Measurements from ENCODE around the gene ANKRD27.

Gene ANKRD27

GRCh38 chr19:32558607-32559228, 116.3 kb downstream of the ANKRD27 start:
- H3K9me3 ChIP-seq (ENCODE audit: control insufficient read depth, insufficient read depth, low read depth, low read length): no peaks in the 10 kb centered on the region
- TF ChIP-seq, protein P1, sequence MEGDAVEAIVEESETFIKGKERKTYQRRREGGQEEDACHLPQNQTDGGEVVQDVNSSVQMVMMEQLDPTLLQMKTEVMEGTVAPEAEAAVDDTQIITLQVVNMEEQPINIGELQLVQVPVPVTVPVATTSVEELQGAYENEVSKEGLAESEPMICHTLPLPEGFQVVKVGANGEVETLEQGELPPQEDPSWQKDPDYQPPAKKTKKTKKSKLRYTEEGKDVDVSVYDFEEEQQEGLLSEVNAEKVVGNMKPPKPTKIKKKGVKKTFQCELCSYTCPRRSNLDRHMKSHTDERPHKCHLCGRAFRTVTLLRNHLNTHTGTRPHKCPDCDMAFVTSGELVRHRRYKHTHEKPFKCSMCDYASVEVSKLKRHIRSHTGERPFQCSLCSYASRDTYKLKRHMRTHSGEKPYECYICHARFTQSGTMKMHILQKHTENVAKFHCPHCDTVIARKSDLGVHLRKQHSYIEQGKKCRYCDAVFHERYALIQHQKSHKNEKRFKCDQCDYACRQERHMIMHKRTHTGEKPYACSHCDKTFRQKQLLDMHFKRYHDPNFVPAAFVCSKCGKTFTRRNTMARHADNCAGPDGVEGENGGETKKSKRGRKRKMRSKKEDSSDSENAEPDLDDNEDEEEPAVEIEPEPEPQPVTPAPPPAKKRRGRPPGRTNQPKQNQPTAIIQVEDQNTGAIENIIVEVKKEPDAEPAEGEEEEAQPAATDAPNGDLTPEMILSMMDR (tag by site-specific recombination; IDR thresholded peaks at IDR 0.05): no peak
- no peak for TF ChIP-seq ZNF292 (tag by site-specific recombination; IDR thresholded peaks at IDR 0.05; ENCODE audit: borderline replicate concordance, low read depth)
- TF ChIP-seq PRDM4 (tag by site-specific recombination; IDR thresholded peaks at IDR 0.05): no peak
- no peak for TF ChIP-seq HOXC10 (CRISPR knock-in tag; IDR thresholded peaks at IDR 0.05)
- TF ChIP-seq ZNF610 (tag by site-specific recombination; IDR thresholded peaks at IDR 0.05; ENCODE audit: borderline replicate concordance): no peak
- TF ChIP-seq, protein P2, sequence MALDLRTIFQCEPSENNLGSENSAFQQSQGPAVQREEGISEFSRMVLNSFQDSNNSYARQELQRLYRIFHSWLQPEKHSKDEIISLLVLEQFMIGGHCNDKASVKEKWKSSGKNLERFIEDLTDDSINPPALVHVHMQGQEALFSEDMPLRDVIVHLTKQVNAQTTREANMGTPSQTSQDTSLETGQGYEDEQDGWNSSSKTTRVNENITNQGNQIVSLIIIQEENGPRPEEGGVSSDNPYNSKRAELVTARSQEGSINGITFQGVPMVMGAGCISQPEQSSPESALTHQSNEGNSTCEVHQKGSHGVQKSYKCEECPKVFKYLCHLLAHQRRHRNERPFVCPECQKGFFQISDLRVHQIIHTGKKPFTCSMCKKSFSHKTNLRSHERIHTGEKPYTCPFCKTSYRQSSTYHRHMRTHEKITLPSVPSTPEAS (tag by site-specific recombination; IDR thresholded peaks at IDR 0.05): no peak
- TF ChIP-seq ZFP37 (tag by site-specific recombination; IDR thresholded peaks at IDR 0.05): no peak
- TF ChIP-seq ZNF366 (tag by site-specific recombination; conservative IDR thresholded peaks at IDR 0.05): no peak
- TF ChIP-seq ZBTB26 (tag by site-specific recombination; optimal IDR thresholded peaks at IDR 0.05): no peak
- no peak for TF ChIP-seq GLI2 (tag by site-specific recombination; IDR thresholded peaks at IDR 0.05; ENCODE audit: borderline replicate concordance, low read depth)
- TF ChIP-seq ZNF473 (tag by site-specific recombination; IDR thresholded peaks at IDR 0.05): no peak
- TF ChIP-seq ZNF513 (tag by site-specific recombination; IDR thresholded peaks at IDR 0.05): no peak
- no peak for TF ChIP-seq ZNF768 (tag by site-specific recombination; IDR thresholded peaks at IDR 0.05)
- TF ChIP-seq GLIS1 (tag by site-specific recombination; IDR thresholded peaks at IDR 0.05): no peak
- CTCF ChIA-PET: interaction anchor here (0.7 to 2.9 kb wide), 3 partner anchors 11 to 279 kb away, joined by 3 to 16 read pairs (median 3); no protein-coding TSS in a partner anchor
- no peak overlapping the region for H3K4me3 ChIP-seq (ENCODE audit: low read depth, low read length)
- H3K27ac ChIP-seq (ENCODE audit: extremely low read depth, low read depth, low read length): no peak overlapping the region
- no peaks in the 10 kb centered on the region for H3K4me1 ChIP-seq (ENCODE audit: control insufficient read depth, insufficient read depth, low read length)
- POLR2A ChIA-PET: no interaction called here
- no peaks in the 10 kb centered on the region; a peak in 1 of 3 replicates for H3K36me3 ChIP-seq (ENCODE audit: control insufficient read depth in 2 of 2, insufficient read depth in 1 of 2, low read length in 2 of 2)

DNA sequence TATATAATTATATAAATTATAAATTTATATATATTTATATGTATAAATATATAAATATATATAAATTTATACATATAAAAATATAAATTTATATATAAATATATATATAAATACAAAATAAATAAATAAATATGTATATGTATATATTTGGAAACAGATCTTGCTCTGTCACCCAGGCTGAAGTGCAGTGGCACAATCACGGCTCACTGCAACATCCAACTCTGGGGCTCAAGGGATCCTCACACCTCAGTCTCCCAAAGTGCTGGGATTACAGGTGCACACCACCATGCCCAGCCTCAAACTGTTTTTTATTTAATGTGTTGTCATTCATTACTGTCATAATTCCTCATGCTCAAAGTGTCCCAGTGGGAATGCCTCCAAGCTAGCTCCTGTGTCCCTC, 119.2 kb downstream of the ANKRD27 start:
- H3K4me1 ChIP-seq (ENCODE audit: control insufficient read depth, insufficient read depth, low read length): no peaks in the 10 kb centered on the region
- no peaks in the 10 kb centered on the region for H3K9me3 ChIP-seq (ENCODE audit: control insufficient read depth, insufficient read depth, low read depth, low read length)
- POLR2A ChIA-PET: no interaction called here
- no peak overlapping the region for H3K4me3 ChIP-seq (ENCODE audit: low read depth, low read length)
- CTCF ChIA-PET: interaction anchor here (1.2 kb wide), 1 partner anchor 44 kb away, joined by 3 read pairs; no protein-coding TSS in a partner anchor
- no peaks in the 10 kb centered on the region; a peak in 1 of 3 replicates for H3K36me3 ChIP-seq (ENCODE audit: control insufficient read depth in 2 of 2, insufficient read depth in 1 of 2, low read length in 2 of 2)
- H3K27ac ChIP-seq (ENCODE audit: extremely low read depth, low read depth, low read length): no peak overlapping the region
- TF ChIP-seq ZNF580 (tag by site-specific recombination; IDR thresholded peaks at IDR 0.05) (no peak), HOXD13 (CRISPR knock-in tag; IDR thresholded peaks at IDR 0.05; ENCODE audit: borderline replicate concordance) (no peak), BCL11A (tag by site-specific recombination; IDR thresholded peaks at IDR 0.05; ENCODE audit: low read depth) (no peak), REPIN1 (tag by site-specific recombination; IDR thresholded peaks at IDR 0.05; ENCODE audit: low read depth) (no peak), BCL6B (tag by site-specific recombination; IDR thresholded peaks at IDR 0.05) (no peak), ZNF10 (tag by site-specific recombination; IDR thresholded peaks at IDR 0.05) (no peak), ZNF112 (tag by site-specific recombination; IDR thresholded peaks at IDR 0.05) (no peak), ZNF324 (tag by site-specific recombination; IDR thresholded peaks at IDR 0.05) (no peak)
- TF ChIP-seq, protein P2 (tag by site-specific recombination; IDR thresholded peaks at IDR 0.05): no peak

All from HEK293 (cell line).